Prostate gland (tissue), 2 donors: ENCODE results near the gene ARHGAP44. TPM values are rescaled to one million over a fixed set of nuclear protein-coding genes. Genes with fewer than 3 reads are reported as not detected.

Source experiments
- DNase-seq: peaks from one replicate; pipeline ENCODE4 v3.0.0-alpha.2; 2019; ENCODE audit warnings: low spot score
- H3K27ac ChIP-seq, 2 donors: fragments of 200-600 bp; sonication (generic); 2 replicates each; pipeline ENCODE4 v1.5.1; 2017 to 2019
- H3K27me3 ChIP-seq: fragments of 200-600 bp; sonication (generic); replicated peaks from 2 replicates; pipeline ENCODE4 v1.5.1; 2019; ENCODE audit not compliant: insufficient read depth
- H3K36me3 ChIP-seq, 2 donors: fragments of 200-600 bp; sonication (generic); 1 replicate in 1 of 2; 2 replicates in 1 of 2; pipeline versions ENCODE4 v1.5.1 to v1.8.1; 2017 to 2019
- H3K4me1 ChIP-seq: fragments of 200-600 bp; sonication (generic); replicated peaks from 2 replicates; pipeline ENCODE4 v1.5.1; 2019
- H3K4me3 ChIP-seq, 2 donors: fragments of 200-600 bp; sonication (generic); 2 replicates each; pipeline ENCODE4 v1.5.1; 2017 to 2019
- H3K9me3 ChIP-seq: fragments of 200-600 bp; sonication (generic); 2 replicates; pipeline ENCODE4 v1.5.1; 2017
- CTCF ChIP-seq, 4 experiments: fragments of 200-600 bp in 2 of 4; fragments of 450-650 bp in 2 of 4; sonication (generic) in 2 of 4; IDR thresholded peaks; 1 replicate in 3 of 4; 2 replicates in 1 of 4; pipeline ENCODE4 v1.5.1; 2016 to 2019; ENCODE audit warnings: antibody characterized with exemption in 4 of 4, mild to moderate bottlenecking in 2 of 4, moderate library complexity in 2 of 4
- POLR2A ChIP-seq: fragments of 450-650 bp; IDR thresholded peaks from one replicate; pipeline ENCODE4 v1.6.1; 2016; ENCODE audit warnings: antibody characterized with exemption, mild to moderate bottlenecking
- POLR2AphosphoS5 ChIP-seq: sonication (generic); formaldehyde crosslinking; IDR thresholded peaks from one replicate; pipeline ENCODE4 v1.6.1; 2017; ENCODE audit warnings: antibody characterized with exemption
- WGBS: methylation state at CpG from one replicate; pipeline ENCODE4 v1.1.5; 2018; 5-methylcytosine and 5-hydroxymethylcytosine counted together
- intact Hi-C: fragments of 100-400 bp; cut with DNase I; formaldehyde crosslinking; loops from one replicate; pipeline ENCODE4 v1.14.2; 2022
- total RNA-seq, 2 donors: library from RNA; depleted of rRNA; stranded (reverse); fragments of >200 nt; gene quantifications; one replicate each; pipeline ENCODE4 v1.1.0, GENCODE V29; 2016

Gene ARHGAP44
- total RNA-seq, 2 donors from 2014 or later: 7.5 to 15.7 TPM

GRCh38 chr17:13002761-13003453 is 213.6 kb downstream of the ARHGAP44 start:
- no peaks in the 10 kb centered on the region for H3K9me3 ChIP-seq
- no peaks in the 10 kb centered on the region for H3K27me3 ChIP-seq
- WGBS: 42% methylated on average over 15 of the region's 15 CpGs
- no peak overlapping the region for H3K4me3 ChIP-seq
- H3K4me1 ChIP-seq: peaks cover 7% of the 10 kb centered on the region
- TF ChIP-seq CTCF (IDR thresholded peaks at IDR 0.05) (peak; percentile 79 to 90 (median 81)), POLR2A (no peak)
- H3K27ac ChIP-seq: no peak overlapping the region
- peaks cover 12 to 13% of the 10 kb centered on the region in 2 donors for H3K36me3 ChIP-seq
- intact Hi-C loops: loop anchor here (5.0 to 10.0 kb wide), 3 partner anchors 338 to 821 kb away; partner anchors contain the start of gene MYOCD
- peak; percentile 68 for DNase-seq

GRCh38 chr17:13003454-13003851 is 214.2 kb downstream of the ARHGAP44 start:
- no peaks in the 10 kb centered on the region for H3K9me3 ChIP-seq
- intact Hi-C loops: loop anchor here (5.0 to 10.0 kb wide), 3 partner anchors 339 to 821 kb away; partner anchors contain the start of gene MYOCD
- peaks cover 7% of the 10 kb centered on the region for H3K4me1 ChIP-seq
- WGBS: 70% methylated on average over 6 of the region's 9 CpGs
- no peak overlapping the region for H3K27ac ChIP-seq
- no peak for TF ChIP-seq POLR2A
- no peak for TF ChIP-seq CTCF (IDR thresholded peaks at IDR 0.05)
- TF ChIP-seq POLR2AphosphoS5: no peak
- DNase-seq: no peak
- H3K4me3 ChIP-seq: no peak overlapping the region
- peaks cover 12 to 13% of the 10 kb centered on the region in 2 donors for H3K36me3 ChIP-seq
- H3K27me3 ChIP-seq: no peaks in the 10 kb centered on the region

GRCh38 chr17:13003927-13004326 is 214.6 kb downstream of the ARHGAP44 start:
- no peak for TF ChIP-seq POLR2A
- TF ChIP-seq POLR2AphosphoS5: no peak
- no peak for TF ChIP-seq CTCF (IDR thresholded peaks at IDR 0.05)
- 84% methylated on average over 6 of the region's 6 CpGs for whole genome bisulfite sequencing
- peaks cover 12 to 13% of the 10 kb centered on the region in 2 donors for H3K36me3 ChIP-seq
- H3K27ac ChIP-seq: no peak overlapping the region
- no peaks in the 10 kb centered on the region for H3K9me3 ChIP-seq
- H3K4me1 ChIP-seq: peaks cover 7% of the 10 kb centered on the region
- H3K27me3 ChIP-seq: no peaks in the 10 kb centered on the region
- no peak overlapping the region for H3K4me3 ChIP-seq
- intact Hi-C loops: loop anchor here (5.0 to 10.0 kb wide), 3 partner anchors 339 to 822 kb away; partner anchors contain the start of gene MYOCD
- no peak for DNase-seq

GRCh38 chr17:13004336-13004735 is 215.0 kb downstream of the ARHGAP44 start:
- Histone ChIP-seq H3K4me3 (no peak overlapping the region), H3K27me3 (no peaks in the 10 kb centered on the region), H3K9me3 (no peaks in the 10 kb centered on the region), H3K27ac (no peak overlapping the region), H3K4me1 (peaks cover 7% of the 10 kb centered on the region), H3K36me3 (peaks cover 12 to 13% of the 10 kb centered on the region in 2 donors)
- no peak for DNase-seq
- TF ChIP-seq CTCF (IDR thresholded peaks at IDR 0.05) (no peak), POLR2A (no peak), POLR2AphosphoS5 (no peak)
- intact Hi-C loops: loop anchor here (5.0 to 10.0 kb wide), 3 partner anchors 340 to 822 kb away; partner anchors contain the start of gene MYOCD
- 56% methylated on average over 4 of the region's 4 CpGs for whole genome bisulfite sequencing

GRCh38 chr17:13005530-13005929 is 216.2 kb downstream of the ARHGAP44 start:
- H3K36me3 ChIP-seq: peaks cover 7% of the 10 kb centered on the region in 2 donors
- no peak overlapping the region for H3K27ac ChIP-seq
- WGBS: 88% methylated on average over 6 of the region's 6 CpGs
- no peak for DNase-seq
- intact Hi-C loops: loop anchor here (10.0 kb wide), 1 partner anchor 341 kb away; the partner anchor contains the start of gene MYOCD
- H3K4me1 ChIP-seq: peaks cover 7% of the 10 kb centered on the region
- no peaks in the 10 kb centered on the region for H3K9me3 ChIP-seq
- no peak overlapping the region for H3K4me3 ChIP-seq
- TF ChIP-seq CTCF (IDR thresholded peaks at IDR 0.05): no peak
- TF ChIP-seq POLR2A: no peak
- TF ChIP-seq POLR2AphosphoS5: no peak
- no peaks in the 10 kb centered on the region for H3K27me3 ChIP-seq
